IPS-18a (cell line): ENCODE measurements around the gene POM121L2.

Experiments
- H3K27ac ChIP-seq: one replicate; pipeline ENCODE4 v1.5.1; 2013; ENCODE audit warnings: low read length
- H3K27me3 ChIP-seq: one replicate; pipeline ENCODE4 v1.6.1; 2013; ENCODE audit warnings: mild to moderate bottlenecking, low read length; ENCODE audit not compliant: control insufficient read depth, insufficient read depth
- H3K36me3 ChIP-seq: one replicate; pipeline ENCODE4 v1.6.1; 2013; ENCODE audit warnings: low read depth, low read length; ENCODE audit not compliant: control insufficient read depth
- H3K4me1 ChIP-seq: one replicate; pipeline ENCODE4 v1.6.1; 2013; ENCODE audit warnings: low read depth, low read length; ENCODE audit not compliant: control insufficient read depth
- H3K4me3 ChIP-seq: one replicate; pipeline ENCODE4 v1.5.1; 2013; ENCODE audit warnings: low read length
- H3K9ac ChIP-seq: one replicate; pipeline ENCODE4 v1.6.1; 2013; ENCODE audit warnings: mild to moderate bottlenecking, low read length, moderate library complexity
- H3K9me3 ChIP-seq: one replicate; pipeline ENCODE4 v1.6.1; 2013; ENCODE audit warnings: low read depth, low read length; ENCODE audit not compliant: control insufficient read depth

Gene POM121L2

GRCh38 chr6:27312146-27312949 lies at the start of gene POM121L2:
Gene POM121L2, minus strand, starts transcription at chr6:27312273. Its CDS starts 103 bp downstream, at chr6:27312170.
- Histone ChIP-seq H3K4me3 (peak within 1 kb of the TSS; percentile 72), H3K27me3 (peaks cover 45% of the 10 kb centered on the region), H3K4me1 (no peaks in the 10 kb centered on the region), H3K9ac (no peak within 1 kb of the TSS), H3K27ac (no peak within 1 kb of the TSS), H3K9me3 (no peaks in the 10 kb centered on the region), H3K36me3 (no peaks in the 10 kb centered on the region)

- no peaks in the 10 kb centered on the region for H3K27me3 ChIP-seq
- H3K4me3 ChIP-seq: no peak overlapping the region
- H3K4me1 ChIP-seq: no peaks in the 10 kb centered on the region
- no peak overlapping the region for H3K27ac ChIP-seq
- H3K36me3 ChIP-seq: peaks cover 6% of the 10 kb centered on the region
- H3K9me3 ChIP-seq: peaks cover 36% of the 10 kb centered on the region
- H3K9ac ChIP-seq: no peak overlapping the region
Observed at GRCh38 chr6:27359231-27359630, 47.2 kb upstream of the POM121L2 start.

- Histone ChIP-seq H3K9ac (no peak overlapping the region), H3K36me3 (peaks cover 6% of the 10 kb centered on the region), H3K4me3 (no peak overlapping the region), H3K27ac (no peak overlapping the region), H3K4me1 (no peaks in the 10 kb centered on the region), H3K27me3 (no peaks in the 10 kb centered on the region), H3K9me3 (peaks cover 36% of the 10 kb centered on the region)
Observed at GRCh38 chr6:27358786-27359185, 46.7 kb upstream of the POM121L2 start.

GRCh38 chr6:27352850-27353249 lies 40.8 kb upstream of the POM121L2 start:
- Histone ChIP-seq H3K27me3 (no peaks in the 10 kb centered on the region), H3K4me1 (no peaks in the 10 kb centered on the region), H3K9ac (no peak overlapping the region), H3K4me3 (no peak overlapping the region), H3K27ac (no peak overlapping the region), H3K36me3 (no peaks in the 10 kb centered on the region), H3K9me3 (peaks cover 13% of the 10 kb centered on the region)

- Histone ChIP-seq H3K4me1 (no peaks in the 10 kb centered on the region), H3K4me3 (no peak overlapping the region), H3K36me3 (no peaks in the 10 kb centered on the region), H3K27me3 (no peaks in the 10 kb centered on the region), H3K9me3 (no peaks in the 10 kb centered on the region), H3K9ac (no peak overlapping the region), H3K27ac (no peak overlapping the region)
Observed at GRCh38 chr6:27334141-27334540, 22.1 kb upstream of the POM121L2 start.

- H3K27me3 ChIP-seq: no peaks in the 10 kb centered on the region
- peak overlapping the region; percentile 100 for H3K4me3 ChIP-seq
- no peaks in the 10 kb centered on the region for H3K9me3 ChIP-seq
- H3K36me3 ChIP-seq: no peaks in the 10 kb centered on the region
- no peaks in the 10 kb centered on the region for H3K4me1 ChIP-seq
- H3K9ac ChIP-seq: peak overlapping the region; percentile 74
- no peak overlapping the region for H3K27ac ChIP-seq
Observed at GRCh38 chr6:27333642-27334040, 21.6 kb upstream of the POM121L2 start.

GRCh38 chr6:27332692-27333641 lies 20.9 kb upstream of the POM121L2 start:
- Histone ChIP-seq H3K4me3 (peak overlapping the region; percentile 100), H3K4me1 (no peaks in the 10 kb centered on the region), H3K36me3 (no peaks in the 10 kb centered on the region), H3K27me3 (no peaks in the 10 kb centered on the region), H3K9me3 (no peaks in the 10 kb centered on the region), H3K27ac (no peak overlapping the region), H3K9ac (peak overlapping the region; percentile 74)

- Histone ChIP-seq H3K4me3 (no peak overlapping the region), H3K9me3 (no peaks in the 10 kb centered on the region), H3K27ac (no peak overlapping the region), H3K9ac (no peak overlapping the region), H3K4me1 (no peaks in the 10 kb centered on the region), H3K36me3 (no peaks in the 10 kb centered on the region), H3K27me3 (no peaks in the 10 kb centered on the region)
Observed at GRCh38 chr6:27327023-27327738, 15.1 kb upstream of the POM121L2 start.

GRCh38 chr6:27321901-27322300 lies 9.8 kb upstream of the POM121L2 start:
- Histone ChIP-seq H3K9me3 (no peaks in the 10 kb centered on the region), H3K4me3 (no peak overlapping the region), H3K4me1 (no peaks in the 10 kb centered on the region), H3K36me3 (no peaks in the 10 kb centered on the region), H3K27ac (no peak overlapping the region), H3K9ac (no peak overlapping the region), H3K27me3 (no peaks in the 10 kb centered on the region)

- Histone ChIP-seq H3K27ac (no peak overlapping the region), H3K36me3 (no peaks in the 10 kb centered on the region), H3K4me1 (no peaks in the 10 kb centered on the region), H3K9me3 (no peaks in the 10 kb centered on the region), H3K27me3 (no peaks in the 10 kb centered on the region), H3K4me3 (no peak overlapping the region), H3K9ac (no peak overlapping the region)
Observed at GRCh38 chr6:27321370-27321769, 9.3 kb upstream of the POM121L2 start.

- no peak overlapping the region for H3K9ac ChIP-seq
- no peak overlapping the region for H3K4me3 ChIP-seq
- H3K9me3 ChIP-seq: no peaks in the 10 kb centered on the region
- no peaks in the 10 kb centered on the region for H3K36me3 ChIP-seq
- H3K27ac ChIP-seq: no peak overlapping the region
- H3K27me3 ChIP-seq: no peaks in the 10 kb centered on the region
- H3K4me1 ChIP-seq: no peaks in the 10 kb centered on the region
Observed at GRCh38 chr6:27318973-27319372, 6.9 kb upstream of the POM121L2 start.
